Measurements from ENCODE around the gene DNALI1.
"Not testable (repeated sequence)": the region's sequence is repeated elsewhere in the genome, so short reads cannot be mapped to it uniquely, and the experiment has no call there.

DNA sequence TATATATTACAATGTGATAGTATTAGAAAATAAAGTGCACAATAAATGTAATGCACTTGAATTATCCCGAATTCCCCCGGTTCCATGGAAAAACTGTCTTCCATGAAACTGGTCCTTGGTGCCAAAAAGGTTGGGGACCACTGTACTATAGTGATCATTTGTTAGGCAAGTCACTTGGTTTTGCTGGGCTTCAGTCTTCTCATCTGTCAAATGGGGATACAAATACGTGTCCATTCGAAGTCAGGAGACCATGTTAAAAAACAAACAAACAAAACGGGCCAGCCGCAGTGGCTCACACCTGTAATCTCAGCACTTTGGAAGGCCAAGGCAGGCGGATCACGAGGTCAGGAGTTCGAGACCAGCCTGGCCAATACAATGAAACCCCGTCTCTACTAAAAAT is 17.6 kb upstream of the DNALI1 start:
- TF ChIP-seq, protein P1, sequence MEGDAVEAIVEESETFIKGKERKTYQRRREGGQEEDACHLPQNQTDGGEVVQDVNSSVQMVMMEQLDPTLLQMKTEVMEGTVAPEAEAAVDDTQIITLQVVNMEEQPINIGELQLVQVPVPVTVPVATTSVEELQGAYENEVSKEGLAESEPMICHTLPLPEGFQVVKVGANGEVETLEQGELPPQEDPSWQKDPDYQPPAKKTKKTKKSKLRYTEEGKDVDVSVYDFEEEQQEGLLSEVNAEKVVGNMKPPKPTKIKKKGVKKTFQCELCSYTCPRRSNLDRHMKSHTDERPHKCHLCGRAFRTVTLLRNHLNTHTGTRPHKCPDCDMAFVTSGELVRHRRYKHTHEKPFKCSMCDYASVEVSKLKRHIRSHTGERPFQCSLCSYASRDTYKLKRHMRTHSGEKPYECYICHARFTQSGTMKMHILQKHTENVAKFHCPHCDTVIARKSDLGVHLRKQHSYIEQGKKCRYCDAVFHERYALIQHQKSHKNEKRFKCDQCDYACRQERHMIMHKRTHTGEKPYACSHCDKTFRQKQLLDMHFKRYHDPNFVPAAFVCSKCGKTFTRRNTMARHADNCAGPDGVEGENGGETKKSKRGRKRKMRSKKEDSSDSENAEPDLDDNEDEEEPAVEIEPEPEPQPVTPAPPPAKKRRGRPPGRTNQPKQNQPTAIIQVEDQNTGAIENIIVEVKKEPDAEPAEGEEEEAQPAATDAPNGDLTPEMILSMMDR (IDR thresholded peaks at IDR 0.05; ENCODE audit: poor library complexity, severe bottlenecking) = not testable (repeated sequence)
- not testable (repeated sequence) for TF ChIP-seq MXI1 (conservative IDR thresholded peaks at IDR 0.05; ENCODE audit: poor library complexity, severe bottlenecking); POLR2AphosphoS5 (IDR thresholded peaks at IDR 0.05); RAD21 (conservative IDR thresholded peaks at IDR 0.05); TAF1 (IDR thresholded peaks at IDR 0.05; ENCODE audit: low read depth); EZH2 (IDR thresholded peaks at IDR 0.05; ENCODE audit: borderline replicate concordance, insufficient read depth, low read length, poor library complexity, severe bottlenecking); EP300 (conservative IDR thresholded peaks at IDR 0.05; ENCODE audit: poor library complexity, severe bottlenecking); SMC3 (conservative IDR thresholded peaks at IDR 0.05; ENCODE audit: poor library complexity)
- TF ChIP-seq, protein P2, sequence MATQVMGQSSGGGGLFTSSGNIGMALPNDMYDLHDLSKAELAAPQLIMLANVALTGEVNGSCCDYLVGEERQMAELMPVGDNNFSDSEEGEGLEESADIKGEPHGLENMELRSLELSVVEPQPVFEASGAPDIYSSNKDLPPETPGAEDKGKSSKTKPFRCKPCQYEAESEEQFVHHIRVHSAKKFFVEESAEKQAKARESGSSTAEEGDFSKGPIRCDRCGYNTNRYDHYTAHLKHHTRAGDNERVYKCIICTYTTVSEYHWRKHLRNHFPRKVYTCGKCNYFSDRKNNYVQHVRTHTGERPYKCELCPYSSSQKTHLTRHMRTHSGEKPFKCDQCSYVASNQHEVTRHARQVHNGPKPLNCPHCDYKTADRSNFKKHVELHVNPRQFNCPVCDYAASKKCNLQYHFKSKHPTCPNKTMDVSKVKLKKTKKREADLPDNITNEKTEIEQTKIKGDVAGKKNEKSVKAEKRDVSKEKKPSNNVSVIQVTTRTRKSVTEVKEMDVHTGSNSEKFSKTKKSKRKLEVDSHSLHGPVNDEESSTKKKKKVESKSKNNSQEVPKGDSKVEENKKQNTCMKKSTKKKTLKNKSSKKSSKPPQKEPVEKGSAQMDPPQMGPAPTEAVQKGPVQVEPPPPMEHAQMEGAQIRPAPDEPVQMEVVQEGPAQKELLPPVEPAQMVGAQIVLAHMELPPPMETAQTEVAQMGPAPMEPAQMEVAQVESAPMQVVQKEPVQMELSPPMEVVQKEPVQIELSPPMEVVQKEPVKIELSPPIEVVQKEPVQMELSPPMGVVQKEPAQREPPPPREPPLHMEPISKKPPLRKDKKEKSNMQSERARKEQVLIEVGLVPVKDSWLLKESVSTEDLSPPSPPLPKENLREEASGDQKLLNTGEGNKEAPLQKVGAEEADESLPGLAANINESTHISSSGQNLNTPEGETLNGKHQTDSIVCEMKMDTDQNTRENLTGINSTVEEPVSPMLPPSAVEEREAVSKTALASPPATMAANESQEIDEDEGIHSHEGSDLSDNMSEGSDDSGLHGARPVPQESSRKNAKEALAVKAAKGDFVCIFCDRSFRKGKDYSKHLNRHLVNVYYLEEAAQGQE (IDR thresholded peaks at IDR 0.05; ENCODE audit: borderline replicate concordance) = not testable (repeated sequence)

All from neural cell (in vitro differentiated cells).